HEK293T (cell line): ENCODE results near the gene NDUFAF8.

Experiments used
- ARNT ChIP-seq: fragments of 450-650 bp; IDR thresholded peaks from 2 replicates; pipeline ENCODE4 v1.6.1; 2017; ENCODE audit warnings: mild to moderate bottlenecking
- ELF4 ChIP-seq: fragments of 450-650 bp; IDR thresholded peaks from 2 replicates; pipeline ENCODE4 v1.6.1; 2017; ENCODE audit warnings: antibody characterized with exemption
- FOXA1 ChIP-seq: fragments of 450-650 bp; IDR thresholded peaks from 2 replicates; pipeline ENCODE4 v1.6.1; 2016; ENCODE audit warnings: mild to moderate bottlenecking
- FOXK2 ChIP-seq: fragments of 450-650 bp; IDR thresholded peaks from 2 replicates; pipeline ENCODE4 v1.6.1; 2016; ENCODE audit warnings: mild to moderate bottlenecking
- FOXM1 ChIP-seq: fragments of 450-650 bp; IDR thresholded peaks from 2 replicates; pipeline ENCODE4 v1.6.1; 2017; ENCODE audit warnings: mild to moderate bottlenecking, borderline replicate concordance
- HDGF ChIP-seq: fragments of 450-650 bp; IDR thresholded peaks from 2 replicates; pipeline ENCODE4 v1.6.1; 2017; ENCODE audit warnings: antibody characterized with exemption, borderline replicate concordance
- NFRKB ChIP-seq: fragments of 450-650 bp; IDR thresholded peaks from 2 replicates; pipeline ENCODE4 v1.6.1; 2016; ENCODE audit warnings: mild to moderate bottlenecking, moderate library complexity
- SP1 ChIP-seq: fragments of 450-650 bp; IDR thresholded peaks from 2 replicates; pipeline ENCODE4 v1.6.1; 2017
- SUZ12 ChIP-seq: fragments of 450-650 bp; IDR thresholded peaks from 2 replicates; pipeline ENCODE4 v1.6.1; 2016; ENCODE audit warnings: mild to moderate bottlenecking
- TF ChIP-seq, protein P1 (sequence below): fragments of 450-650 bp; IDR thresholded peaks from 2 replicates; pipeline ENCODE4 v1.6.1; 2016

- TF ChIP-seq, protein P1, sequence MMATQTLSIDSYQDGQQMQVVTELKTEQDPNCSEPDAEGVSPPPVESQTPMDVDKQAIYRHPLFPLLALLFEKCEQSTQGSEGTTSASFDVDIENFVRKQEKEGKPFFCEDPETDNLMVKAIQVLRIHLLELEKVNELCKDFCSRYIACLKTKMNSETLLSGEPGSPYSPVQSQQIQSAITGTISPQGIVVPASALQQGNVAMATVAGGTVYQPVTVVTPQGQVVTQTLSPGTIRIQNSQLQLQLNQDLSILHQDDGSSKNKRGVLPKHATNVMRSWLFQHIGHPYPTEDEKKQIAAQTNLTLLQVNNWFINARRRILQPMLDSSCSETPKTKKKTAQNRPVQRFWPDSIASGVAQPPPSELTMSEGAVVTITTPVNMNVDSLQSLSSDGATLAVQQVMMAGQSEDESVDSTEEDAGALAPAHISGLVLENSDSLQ, result no peak
- TF ChIP-seq ELF4 (no peak), HDGF (no peak), NFRKB (no peak), FOXM1 (no peak), SP1 (no peak), FOXA1 (no peak), FOXK2 (no peak), ARNT (no peak), SUZ12 (no peak)
Measured at GRCh38 chr17:81239714-81240555, 817 bp downstream of the NDUFAF8 start.
